HEK293 (cell line): Measurements from ENCODE around the gene SLCO4A1.

Source experiments
- CTCF ChIA-PET: fragments of 350-600 bp; formaldehyde crosslinking; extraction: SDS; loops from one replicate; lab custom pipeline; 2021; ENCODE audit warnings: antibody characterized with exemption; lab: Yijun Ruan, JAX
- POLR2A ChIA-PET: fragments of 300-600 bp; formaldehyde crosslinking; extraction: SDS; loops from one replicate; lab custom pipeline; 2020; ENCODE audit warnings: antibody characterized with exemption, inconsistent platforms; lab: Yijun Ruan, JAX
- H3K27ac ChIP-seq: fragments of 200-500 bp; sonication (Bioruptor generic); 2 replicates; pipeline ENCODE4 v1.5.1; 2014; ENCODE audit warnings: low read depth, low read length, control low read depth, inconsistent platforms; ENCODE audit errors: extremely low read depth
- H3K36me3 ChIP-seq, 2 experiments: fragments of 200-500 bp in 1 of 2; sonication (Bioruptor generic) in 1 of 2; 1 replicate in 1 of 2; 2 replicates in 1 of 2; pipeline ENCODE4 v1.5.1; 2014 to 2017; ENCODE audit warnings: inconsistent platforms in 2 of 2, low read length in 2 of 2; ENCODE audit not compliant: control insufficient read depth in 2 of 2, insufficient read depth in 1 of 2
- H3K4me1 ChIP-seq: fragments of 200-500 bp; sonication (Bioruptor generic); 2 replicates; pipeline ENCODE4 v1.5.1; 2014; ENCODE audit warnings: mild to moderate bottlenecking, low read length, inconsistent platforms; ENCODE audit not compliant: control insufficient read depth, insufficient read depth
- H3K4me3 ChIP-seq: 2 replicates; pipeline ENCODE4 v1.5.1; 2011; ENCODE audit warnings: low read depth, mild to moderate bottlenecking, control low read depth, low read length, moderate library complexity
- H3K9me3 ChIP-seq: fragments of 200-500 bp; sonication (Bioruptor generic); 2 replicates; pipeline ENCODE4 v1.5.1; 2014; ENCODE audit warnings: low read depth, low read length, inconsistent platforms; ENCODE audit not compliant: control insufficient read depth, insufficient read depth
- BCL11B ChIP-seq: fragments of 450-650 bp; formaldehyde crosslinking; IDR thresholded peaks from 2 replicates; pipeline ENCODE4 v1.5.1; 2016; ENCODE audit warnings: low read depth, missing biosample characterization, missing genetic modification characterization
- INSM2 ChIP-seq: fragments of 450-650 bp; formaldehyde crosslinking; IDR thresholded peaks from 2 replicates; pipeline ENCODE4 v1.5.1; 2016; ENCODE audit warnings: missing biosample characterization, missing genetic modification characterization
- SP2 ChIP-seq: fragments of 450-650 bp; formaldehyde crosslinking; IDR thresholded peaks from 2 replicates; pipeline ENCODE4 v1.5.1; 2016; ENCODE audit warnings: missing biosample characterization, missing genetic modification characterization
- WT1 ChIP-seq: fragments of 450-650 bp; formaldehyde crosslinking; IDR thresholded peaks from 2 replicates; pipeline ENCODE4 v1.5.1; 2016; ENCODE audit warnings: missing biosample characterization, missing genetic modification characterization
- YY2 ChIP-seq: fragments of 450-650 bp; formaldehyde crosslinking; IDR thresholded peaks from 2 replicates; pipeline ENCODE4 v1.5.1; 2016; ENCODE audit warnings: missing biosample characterization, missing genetic modification characterization
- ZBTB49 ChIP-seq: fragments of 450-650 bp; formaldehyde crosslinking; IDR thresholded peaks from 2 replicates; pipeline ENCODE4 v1.5.1; 2016; ENCODE audit warnings: missing biosample characterization, missing genetic modification characterization, low read depth
- ZEB2 ChIP-seq: fragments of 450-650 bp; formaldehyde crosslinking; IDR thresholded peaks from 2 replicates; pipeline ENCODE4 v1.5.1; 2016; ENCODE audit warnings: missing biosample characterization, missing genetic modification characterization
- ZNF138 ChIP-seq: fragments of 450-650 bp; formaldehyde crosslinking; IDR thresholded peaks from 2 replicates; pipeline ENCODE4 v1.5.1; 2016; ENCODE audit warnings: missing biosample characterization, missing genetic modification characterization, borderline replicate concordance
- ZNF157 ChIP-seq: fragments of 450-650 bp; formaldehyde crosslinking; IDR thresholded peaks from 2 replicates; pipeline ENCODE4 v1.5.1; 2016; ENCODE audit warnings: missing biosample characterization, missing genetic modification characterization
- ZNF16 ChIP-seq: fragments of 450-650 bp; formaldehyde crosslinking; IDR thresholded peaks from 2 replicates; pipeline ENCODE4 v1.5.1; 2016; ENCODE audit warnings: low read depth, missing biosample characterization, missing genetic modification characterization
- ZNF23 ChIP-seq: fragments of 450-650 bp; formaldehyde crosslinking; IDR thresholded peaks from 2 replicates; pipeline ENCODE4 v1.5.1; 2016; ENCODE audit warnings: missing biosample characterization, missing genetic modification characterization, borderline replicate concordance
- ZNF239 ChIP-seq: fragments of 450-650 bp; formaldehyde crosslinking; IDR thresholded peaks from 2 replicates; pipeline ENCODE4 v1.5.1; 2016; ENCODE audit warnings: missing biosample characterization, missing genetic modification characterization
- ZNF350 ChIP-seq: fragments of 450-650 bp; formaldehyde crosslinking; IDR thresholded peaks from 2 replicates; pipeline ENCODE4 v1.5.0; 2017; ENCODE audit warnings: missing biosample characterization, mild to moderate bottlenecking, missing genetic modification characterization
- ZNF501 ChIP-seq: fragments of 450-650 bp; formaldehyde crosslinking; IDR thresholded peaks from 2 replicates; pipeline ENCODE4 v1.5.1; 2016; ENCODE audit warnings: missing biosample characterization, missing genetic modification characterization
- ZNF518A ChIP-seq: fragments of 450-650 bp; formaldehyde crosslinking; conservative IDR thresholded peaks from 2 replicates; pipeline ENCODE4 v1.5.1; 2016; ENCODE audit warnings: low read depth, missing biosample characterization, missing genetic modification characterization
- ZNF521 ChIP-seq: fragments of 450-650 bp; formaldehyde crosslinking; IDR thresholded peaks from 2 replicates; pipeline ENCODE4 v1.5.1; 2017; ENCODE audit warnings: missing biosample characterization, mild to moderate bottlenecking, missing genetic modification characterization
- ZNF548 ChIP-seq: fragments of 450-650 bp; formaldehyde crosslinking; IDR thresholded peaks from 2 replicates; pipeline ENCODE4 v1.5.1; 2016; ENCODE audit warnings: missing biosample characterization, missing genetic modification characterization
- ZNF596 ChIP-seq: fragments of 450-650 bp; IDR thresholded peaks from 2 replicates; pipeline ENCODE4 v1.5.0; 2018; ENCODE audit warnings: missing biosample characterization, mild to moderate bottlenecking, missing genetic modification characterization, moderate library complexity
- ZNF707 ChIP-seq: fragments of 450-650 bp; formaldehyde crosslinking; IDR thresholded peaks from 2 replicates; pipeline ENCODE4 v1.5.1; 2016; ENCODE audit warnings: missing biosample characterization, missing genetic modification characterization
- ZNF776 ChIP-seq: fragments of 450-650 bp; formaldehyde crosslinking; IDR thresholded peaks from 2 replicates; pipeline ENCODE4 v1.5.0; 2017; ENCODE audit warnings: missing biosample characterization, missing genetic modification characterization, borderline replicate concordance
- ZSCAN18 ChIP-seq: fragments of 450-650 bp; formaldehyde crosslinking; IDR thresholded peaks from 2 replicates; pipeline ENCODE4 v1.5.1; 2016; ENCODE audit warnings: missing biosample characterization, missing genetic modification characterization
- ZSCAN30 ChIP-seq: fragments of 450-650 bp; IDR thresholded peaks from 2 replicates; pipeline ENCODE4 v1.5.1; 2018; ENCODE audit warnings: missing biosample characterization, mild to moderate bottlenecking, missing genetic modification characterization, moderate library complexity

The SLCO4A1 gene

GRCh38 chr20:62624719-62625453 lies 17.4 kb upstream of the SLCO4A1 start:
- no peak for TF ChIP-seq ZNF707 (tag by site-specific recombination)
- no peak for TF ChIP-seq ZEB2 (tag by site-specific recombination)
- no peak for TF ChIP-seq YY2 (tag by site-specific recombination)
- no peak for TF ChIP-seq INSM2 (tag by site-specific recombination)
- TF ChIP-seq ZSCAN30 (tag by site-specific recombination): no peak
- TF ChIP-seq SP2 (tag by site-specific recombination): no peak
- TF ChIP-seq ZNF23 (tag by site-specific recombination): no peak
- no peak for TF ChIP-seq ZNF548 (tag by site-specific recombination)
- TF ChIP-seq ZNF138 (tag by site-specific recombination): no peak
- TF ChIP-seq ZNF501 (tag by site-specific recombination): no peak
- no peak for TF ChIP-seq BCL11B (tag by site-specific recombination)
- no peak for TF ChIP-seq ZNF596
- CTCF ChIA-PET: interaction anchor here (0.7 to 5.2 kb wide), 5 partner anchors 8 to 215 kb away, joined by 4 to 18 read pairs (median 4); no protein-coding TSS in a partner anchor
- POLR2A ChIA-PET: interaction anchor here (1.4 to 1.6 kb wide), 2 partner anchors 9 to 18 kb away, joined by 3 to 4 read pairs; partner anchors contain the start of gene SLCO4A1
- no peaks in the 10 kb centered on the region for H3K36me3 ChIP-seq
- peaks cover 10% of the 10 kb centered on the region for H3K4me1 ChIP-seq
- no peaks in the 10 kb centered on the region for H3K9me3 ChIP-seq
- no peak overlapping the region for H3K4me3 ChIP-seq
- H3K27ac ChIP-seq: 0 out of 2 replicates have a peak overlapping the region, but pooled peaks have one; percentile 72

- Histone ChIP-seq H3K4me3 (no peak overlapping the region), H3K36me3 (no peaks in the 10 kb centered on the region), H3K9me3 (no peaks in the 10 kb centered on the region), H3K4me1 (peaks cover 10% of the 10 kb centered on the region), H3K27ac (no peak overlapping the region)
- ChIA-PET POLR2A (interaction anchor here (1.4 kb wide), 1 partner anchor 17 kb away, joined by 3 read pairs; the partner anchor contains the start of gene SLCO4A1), CTCF (interaction anchor here (0.7 to 5.2 kb wide), 3 partner anchors 9 to 126 kb away, joined by 4 to 18 read pairs (median 4); no protein-coding TSS in a partner anchor)
- TF ChIP-seq ZNF239 (tag by site-specific recombination): no peak
- no peak for TF ChIP-seq ZNF518A (tag by site-specific recombination)
- no peak for TF ChIP-seq ZNF776 (tag by site-specific recombination)
- TF ChIP-seq ZNF157 (tag by site-specific recombination): no peak
- no peak for TF ChIP-seq WT1 (tag by site-specific recombination)
- no peak for TF ChIP-seq ZNF596
- TF ChIP-seq ZBTB49: no peak
- no peak for TF ChIP-seq ZNF16 (tag by site-specific recombination)
- no peak for TF ChIP-seq ZNF521
- no peak for TF ChIP-seq ZNF350 (tag by site-specific recombination)
- no peak for TF ChIP-seq ZSCAN18 (tag by site-specific recombination)
Observed at GRCh38 chr20:62625516-62625915, 16.8 kb upstream of the SLCO4A1 start.
